Natural killer cell (primary cell): ENCODE measurements around the gene MCEMP1. TPM values are rescaled to one million over a fixed set of nuclear protein-coding genes. Genes with fewer than 3 reads are reported as not detected.

Source experiments
- ATAC-seq, 3 donors: fragments of 150-1000 bp in 2 of 3; fragments of 200-7000 bp in 1 of 3; cut with Tn5 transposase; 1 replicate in 1 of 3; 2 replicates in 2 of 3; pipeline ENCODE4 v1.10.0; 2021; ENCODE audit warnings: mild to moderate bottlenecking in 2 of 3, moderate library complexity in 2 of 3
- DNase-seq, 2 donors: peaks; one replicate each; pipeline versions ENCODE4 v3.0.0 to v3.0.0-alpha.2; 2013 to 2021; ENCODE audit warnings: mixed read lengths in 1 of 2
- H3K27ac ChIP-seq: one replicate; pipeline ENCODE4 v1.5.1; 2013; ENCODE audit warnings: mild to moderate bottlenecking, low read length
- H3K27me3 ChIP-seq: one replicate; pipeline ENCODE4 v1.6.1; 2013; ENCODE audit warnings: low read length; ENCODE audit not compliant: control insufficient read depth, insufficient read depth
- H3K36me3 ChIP-seq: one replicate; pipeline ENCODE4 v1.6.1; 2013; ENCODE audit warnings: low read length; ENCODE audit not compliant: control insufficient read depth, insufficient read depth
- H3K4me1 ChIP-seq: one replicate; pipeline ENCODE4 v1.6.1; 2013; ENCODE audit warnings: low read length; ENCODE audit not compliant: control insufficient read depth, insufficient read depth
- H3K4me3 ChIP-seq: one replicate; pipeline ENCODE4 v1.5.1; 2013; ENCODE audit warnings: low read length
- H3K9me3 ChIP-seq: one replicate; pipeline ENCODE4 v1.6.1; 2013; ENCODE audit warnings: low read length; ENCODE audit not compliant: control insufficient read depth, insufficient read depth
- H3K27ac Mint-ChIP-seq, 2 donors: one replicate each; pipeline ENCODE4 v1.8.0; 2022; ENCODE audit warnings: mild to moderate bottlenecking in 2 of 2, mixed read lengths in 2 of 2, moderate library complexity in 1 of 2
- H3K27me3 Mint-ChIP-seq, 2 donors: one replicate each; pipeline ENCODE4 v1.8.0; 2022; ENCODE audit warnings: low read depth in 2 of 2, mixed read lengths in 2 of 2
- H3K36me3 Mint-ChIP-seq: one replicate; pipeline ENCODE4 v1.8.0; 2022; ENCODE audit warnings: mixed read lengths
- H3K4me1 Mint-ChIP-seq, 2 donors: one replicate each; pipeline ENCODE4 v1.8.0; 2022; ENCODE audit warnings: mixed read lengths in 2 of 2
- H3K4me3 Mint-ChIP-seq: one replicate; pipeline ENCODE4 v1.8.0; 2022; ENCODE audit warnings: mild to moderate bottlenecking, moderate library complexity, mixed read lengths
- H3K9me3 Mint-ChIP-seq, 2 donors: one replicate each; pipeline ENCODE4 v1.8.0; 2022; ENCODE audit warnings: mixed read lengths in 2 of 2
- CTCF ChIP-seq: fragments of 200-600 bp; IDR thresholded peaks from one replicate; pipeline ENCODE4 v1.8.0; 2022; ENCODE audit warnings: antibody characterized with exemption
- WGBS: methylation state at CpG from one replicate; pipeline ENCODE4 v1.1.7; 2013; ENCODE audit warnings: missing lambda C conversion rate; ENCODE audit not compliant: insufficient coverage; 5-methylcytosine and 5-hydroxymethylcytosine counted together
- intact Hi-C: fragments of 100-400 bp; cut with micrococcal nuclease; formaldehyde crosslinking; loops from one replicate; pipeline ENCODE4 v1.14.2; 2022
- total RNA-seq, 4 donors: library from RNA; stranded (reverse); fragments of 120-200 nt in 1 of 4; gene quantifications; one replicate each; pipeline versions ENCODE4 v1.2.3 to v1.2.4, GENCODE V29; 2013 to 2022

MCEMP1 gene
- total RNA-seq, 3 donors from 2014 or later (not counting 1 experiment from before 2014, with no cell fraction given): 0.59 to 4.8 (median 1.8) TPM

- Mint-ChIP-seq H3K4me1 (no peaks in the 10 kb centered on the region), H3K4me3 (no peak overlapping the region), H3K27ac (no peak overlapping the region), H3K27me3 (no peaks in the 10 kb centered on the region), H3K9me3 (no peaks in the 10 kb centered on the region), H3K36me3 (no peaks in the 10 kb centered on the region)
- Histone ChIP-seq H3K27me3 (no peaks in the 10 kb centered on the region), H3K4me3 (no peak overlapping the region), H3K9me3 (no peaks in the 10 kb centered on the region), H3K27ac (no peak overlapping the region), H3K36me3 (no peaks in the 10 kb centered on the region), H3K4me1 (peaks cover 15% of the 10 kb centered on the region)
- no peak for TF ChIP-seq CTCF
- DNase-seq (no peak), ATAC-seq (no peak)
- intact Hi-C loops: no loop called here
- WGBS: 83% methylated on average over 8 of the region's 8 CpGs
These were observed 14.9 kb upstream of the MCEMP1 start for GRCh38 chr19:7661744-7662538.

- Histone ChIP-seq H3K27ac (no peak overlapping the region), H3K4me3 (no peak overlapping the region), H3K36me3 (no peaks in the 10 kb centered on the region), H3K9me3 (no peaks in the 10 kb centered on the region), H3K4me1 (peaks cover 11% of the 10 kb centered on the region), H3K27me3 (no peaks in the 10 kb centered on the region)
- no peak overlapping the region for H3K4me3 Mint-ChIP-seq
- no peak overlapping the region for H3K27ac Mint-ChIP-seq
- DNase-seq: no peak
- WGBS: 90% methylated on average over 14 of the region's 14 CpGs
- H3K4me1 Mint-ChIP-seq: no peaks in the 10 kb centered on the region
- intact Hi-C loops: no loop called here
- no peak for ATAC-seq
- H3K36me3 Mint-ChIP-seq: no peaks in the 10 kb centered on the region
- no peaks in the 10 kb centered on the region for H3K9me3 Mint-ChIP-seq
- H3K27me3 Mint-ChIP-seq: no peaks in the 10 kb centered on the region
- TF ChIP-seq CTCF: no peak
These were observed 14.2 kb upstream of the MCEMP1 start for GRCh38 chr19:7662657-7663056.

- Histone ChIP-seq H3K4me3 (no peak overlapping the region), H3K4me1 (peaks cover 5% of the 10 kb centered on the region), H3K27me3 (no peaks in the 10 kb centered on the region), H3K27ac (no peak overlapping the region), H3K9me3 (no peaks in the 10 kb centered on the region), H3K36me3 (no peaks in the 10 kb centered on the region)
- Mint-ChIP-seq H3K4me3 (no peak overlapping the region), H3K9me3 (no peaks in the 10 kb centered on the region), H3K27ac (no peak overlapping the region), H3K27me3 (no peaks in the 10 kb centered on the region), H3K4me1 (no peaks in the 10 kb centered on the region), H3K36me3 (no peaks in the 10 kb centered on the region)
- no peak for TF ChIP-seq CTCF
- DNase-seq: no peak
- no peak for ATAC-seq
- intact Hi-C loops: no loop called here
- WGBS: 85% methylated on average over 6 of the region's 7 CpGs
These were observed 13.2 kb upstream of the MCEMP1 start for GRCh38 chr19:7663706-7664105.

GRCh38 chr19:7665076-7665475, 11.8 kb upstream of the MCEMP1 start:
- intact Hi-C loops: no loop called here
- no peaks in the 10 kb centered on the region for H3K9me3 ChIP-seq
- peaks cover 5 to 8% of the 10 kb centered on the region in 2 donors for H3K27me3 Mint-ChIP-seq

More at GRCh38 chr19:7665076-7665475, 11.8 kb upstream of the MCEMP1 start:
- Mint-ChIP-seq H3K36me3 (no peaks in the 10 kb centered on the region), H3K9me3 (no peaks in the 10 kb centered on the region), H3K27ac (no peak overlapping the region), H3K4me1 (peaks cover 1 to 2% of the 10 kb centered on the region in 2 donors), H3K4me3 (no peak overlapping the region)
- ATAC-seq (no peak), DNase-seq (no peak)
- Histone ChIP-seq H3K4me3 (no peak overlapping the region), H3K4me1 (peaks cover 13% of the 10 kb centered on the region), H3K27ac (no peak overlapping the region), H3K27me3 (no peaks in the 10 kb centered on the region), H3K36me3 (no peaks in the 10 kb centered on the region)
- no peak for TF ChIP-seq CTCF
- WGBS: 88% methylated on average over 2 of the region's 4 CpGs
